Measurements from ENCODE around the gene HOXD12.

HOXD12 gene

DNA sequence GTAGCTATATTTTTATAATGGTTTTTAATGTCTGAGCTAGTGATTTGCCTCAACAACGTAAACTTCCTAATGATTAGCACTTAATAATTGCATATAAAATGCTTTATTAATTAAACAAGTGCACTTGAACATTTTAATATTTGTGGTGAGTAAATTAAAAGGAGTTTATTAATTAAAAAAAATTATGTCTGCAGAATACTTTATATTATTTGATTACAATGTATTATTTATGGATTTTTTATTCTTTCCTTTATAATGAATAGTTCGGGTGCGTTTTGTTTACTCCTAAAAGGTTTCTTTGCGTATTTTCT is 32.2 kb downstream of the HOXD12 start:
- peaks cover 36% of the 10 kb centered on the region for H3K27me3 Mint-ChIP-seq
- H3K9me3 Mint-ChIP-seq = peaks cover 2% of the 10 kb centered on the region
- no peak overlapping the region for H3K4me3 Mint-ChIP-seq
- DNase-seq (ENCODE audit: low spot score in 2 of 2) = no peak
- peaks cover 2% of the 10 kb centered on the region for H3K36me3 Mint-ChIP-seq
- no peak for ATAC-seq (ENCODE audit: low read depth)
- H3K27ac Mint-ChIP-seq = no peak overlapping the region
- H3K4me1 Mint-ChIP-seq = peaks cover 12% of the 10 kb centered on the region

- H3K36me3 Mint-ChIP-seq = peaks cover 2% of the 10 kb centered on the region
- peaks cover 12% of the 10 kb centered on the region for H3K4me1 Mint-ChIP-seq
- DNase-seq (ENCODE audit: low spot score in 2 of 2) (no peak), ATAC-seq (ENCODE audit: low read depth) (no peak)
- H3K27me3 Mint-ChIP-seq = peaks cover 35% of the 10 kb centered on the region
- no peak overlapping the region for H3K27ac Mint-ChIP-seq
- peaks cover 2% of the 10 kb centered on the region for H3K9me3 Mint-ChIP-seq
- peak overlapping the region; percentile 68 for H3K4me3 Mint-ChIP-seq
Observed at GRCh38 chr2:176132205-176133171, 32.9 kb downstream of the HOXD12 start.

GRCh38 chr2:176133389-176133788 is 33.8 kb downstream of the HOXD12 start:
- ATAC-seq (ENCODE audit: low read depth) = no peak
- no peak for DNase-seq (ENCODE audit: low spot score in 2 of 2)
- peaks cover 12% of the 10 kb centered on the region for H3K4me1 Mint-ChIP-seq
- H3K27ac Mint-ChIP-seq = no peak overlapping the region
- H3K9me3 Mint-ChIP-seq = peaks cover 2% of the 10 kb centered on the region
- H3K27me3 Mint-ChIP-seq = peaks cover 30% of the 10 kb centered on the region
- H3K36me3 Mint-ChIP-seq = peaks cover 2% of the 10 kb centered on the region
- H3K4me3 Mint-ChIP-seq = no peak overlapping the region

DNA sequence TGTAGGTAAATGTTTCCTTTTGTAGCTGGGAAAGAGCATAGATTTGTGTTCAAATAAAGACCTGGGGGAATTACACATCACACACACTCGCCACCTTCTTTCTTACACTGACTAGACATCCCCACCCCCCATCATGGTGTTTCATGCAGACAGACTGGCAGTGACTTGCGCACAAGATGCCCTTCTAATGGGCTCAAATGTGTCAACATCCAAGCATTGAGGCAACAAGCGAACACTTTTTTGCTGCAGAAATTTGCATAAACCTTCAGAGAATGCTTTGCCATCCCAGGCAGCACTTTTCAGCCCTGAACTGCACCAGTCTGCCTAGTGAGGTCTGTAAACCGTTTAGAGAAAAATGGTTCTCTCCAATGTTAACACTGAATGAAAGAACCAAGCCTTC is 34.4 kb downstream of the HOXD12 start:
- peaks cover 9% of the 10 kb centered on the region for H3K4me1 Mint-ChIP-seq
- H3K36me3 Mint-ChIP-seq = peaks cover 3% of the 10 kb centered on the region
- ATAC-seq (ENCODE audit: low read depth) (no peak), DNase-seq (ENCODE audit: low spot score in 2 of 2) (no peak)
- peaks cover 32% of the 10 kb centered on the region for H3K27me3 Mint-ChIP-seq
- H3K9me3 Mint-ChIP-seq = peaks cover 2% of the 10 kb centered on the region
- no peak overlapping the region for H3K27ac Mint-ChIP-seq
- H3K4me3 Mint-ChIP-seq = no peak overlapping the region

DNA sequence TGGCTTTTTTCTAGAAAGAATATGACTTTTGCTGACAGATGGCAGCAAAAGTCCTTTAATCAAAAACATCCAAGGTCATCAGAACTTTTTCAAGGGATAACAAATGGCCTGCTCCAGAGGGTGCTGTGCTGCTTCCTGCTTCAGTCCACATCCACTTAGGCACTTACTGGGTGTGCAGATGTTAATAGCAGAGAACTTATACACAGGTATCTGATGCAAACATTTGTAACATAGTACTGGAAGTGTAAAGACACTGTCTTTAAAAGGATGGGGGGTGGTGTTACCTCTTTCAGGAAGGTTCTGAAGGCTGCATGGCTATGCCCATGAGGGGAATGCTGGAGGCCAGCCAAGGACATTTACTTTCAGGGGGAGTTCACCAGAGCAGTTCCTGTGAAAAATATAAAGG is 35.4 kb downstream of the HOXD12 start:
- ATAC-seq (ENCODE audit: low read depth) = no peak
- H3K9me3 Mint-ChIP-seq = peaks cover 2% of the 10 kb centered on the region
- H3K27me3 Mint-ChIP-seq = peaks cover 38% of the 10 kb centered on the region
- H3K36me3 Mint-ChIP-seq = peaks cover 5% of the 10 kb centered on the region
- peaks cover 9% of the 10 kb centered on the region for H3K4me1 Mint-ChIP-seq
- no peak overlapping the region for H3K4me3 Mint-ChIP-seq
- H3K27ac Mint-ChIP-seq = no peak overlapping the region
- DNase-seq (ENCODE audit: low spot score in 2 of 2) = no peak

DNA sequence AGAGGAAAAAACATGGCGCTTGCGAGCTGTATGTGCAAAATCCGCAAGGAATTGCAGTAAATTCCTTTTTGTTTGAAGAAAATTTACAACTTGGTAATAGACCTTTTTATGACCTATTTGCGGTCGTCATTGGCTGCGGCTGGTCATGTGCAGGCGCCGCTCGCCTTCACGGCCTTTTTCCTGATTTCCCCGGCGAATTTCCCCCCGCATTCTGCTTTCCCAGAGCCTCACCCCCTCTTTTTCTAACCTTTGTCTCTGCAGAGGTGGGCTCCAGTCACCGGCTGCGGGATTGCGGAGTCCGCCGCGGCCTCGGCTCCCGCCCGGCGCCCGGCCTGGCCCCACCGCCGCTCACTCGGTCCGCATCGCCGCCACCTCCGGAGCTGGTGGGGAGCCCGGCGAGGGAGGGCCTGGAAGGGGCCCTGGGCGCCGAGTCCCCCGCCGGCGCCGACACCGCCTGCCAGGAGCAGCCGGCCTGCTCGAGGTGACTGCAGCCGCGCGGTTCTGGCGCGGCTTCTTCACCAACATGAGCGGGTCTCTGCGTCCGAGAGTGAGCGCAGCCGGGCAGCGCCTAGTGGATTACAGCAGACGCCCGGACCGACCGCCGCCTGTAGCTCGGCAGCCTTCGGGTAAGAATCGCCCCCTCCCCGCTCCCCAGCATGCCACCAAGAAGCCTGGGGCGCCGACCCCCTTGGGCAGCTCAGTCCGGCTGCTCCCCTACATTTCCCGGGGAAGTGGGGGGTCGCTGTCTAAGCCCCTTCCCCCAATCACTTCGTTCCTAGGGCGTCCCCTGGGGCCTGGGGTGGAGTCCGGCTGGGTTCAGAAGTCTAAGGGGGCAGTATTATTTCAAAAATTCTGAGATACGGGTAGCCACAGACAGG is 37.0 kb downstream of the HOXD12 start:
- no peak for DNase-seq (ENCODE audit: low spot score in 2 of 2)

GRCh38 chr2:176137252-176137580 is 37.6 kb downstream of the HOXD12 start:
- no peak for ATAC-seq (ENCODE audit: low read depth)
- no peak overlapping the region for H3K27ac Mint-ChIP-seq
- peaks cover 39% of the 10 kb centered on the region for H3K27me3 Mint-ChIP-seq
- H3K36me3 Mint-ChIP-seq = peaks cover 3% of the 10 kb centered on the region
- H3K4me1 Mint-ChIP-seq = peaks cover 14% of the 10 kb centered on the region
- H3K4me3 Mint-ChIP-seq = no peak overlapping the region
- DNase-seq (ENCODE audit: low spot score in 2 of 2) = no peak
- peaks cover 2% of the 10 kb centered on the region for H3K9me3 Mint-ChIP-seq

More for the DNA sequence above, 37.0 kb downstream of the HOXD12 start:
- Mint-ChIP-seq H3K27me3 (peaks cover 39% of the 10 kb centered on the region), H3K36me3 (peaks cover 3% of the 10 kb centered on the region), H3K4me3 (no peak overlapping the region), H3K9me3 (peaks cover 2% of the 10 kb centered on the region), H3K4me1 (peaks cover 15% of the 10 kb centered on the region), H3K27ac (no peak overlapping the region)
- ATAC-seq (ENCODE audit: low read depth) = no peak

DNA sequence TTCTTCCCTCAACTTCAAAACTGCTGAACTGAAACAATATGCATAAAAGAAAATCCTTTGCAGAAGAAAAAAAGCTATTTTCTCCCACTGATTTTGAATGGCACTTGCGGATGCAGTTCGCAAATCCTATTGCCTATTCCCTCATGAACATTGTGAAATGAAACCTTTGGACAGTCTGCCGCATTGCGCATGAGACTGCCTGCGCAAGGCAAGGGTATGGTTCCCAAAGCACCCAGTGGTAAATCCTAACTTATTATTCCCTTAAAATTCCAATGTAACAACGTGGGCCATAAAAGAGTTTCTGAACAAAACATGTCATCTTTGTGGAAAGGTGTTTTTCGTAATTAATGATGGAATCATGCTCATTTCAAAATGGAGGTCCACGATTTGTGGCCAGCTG is 38.3 kb downstream of the HOXD12 start:
- H3K27ac Mint-ChIP-seq = no peak overlapping the region
- ATAC-seq (ENCODE audit: low read depth) = no peak
- peaks cover 3% of the 10 kb centered on the region for H3K36me3 Mint-ChIP-seq
- H3K27me3 Mint-ChIP-seq = peaks cover 37% of the 10 kb centered on the region
- no peak overlapping the region for H3K4me3 Mint-ChIP-seq
- H3K9me3 Mint-ChIP-seq = peaks cover 2% of the 10 kb centered on the region
- H3K4me1 Mint-ChIP-seq = peaks cover 12% of the 10 kb centered on the region
- DNase-seq (ENCODE audit: low spot score in 2 of 2) = no peak

GRCh38 chr2:176138526-176138922 is 38.9 kb downstream of the HOXD12 start:
- Mint-ChIP-seq H3K4me3 (no peak overlapping the region), H3K9me3 (peaks cover 2% of the 10 kb centered on the region), H3K27ac (no peak overlapping the region), H3K27me3 (peaks cover 38% of the 10 kb centered on the region), H3K36me3 (peaks cover 3% of the 10 kb centered on the region), H3K4me1 (peaks cover 12% of the 10 kb centered on the region)
- ATAC-seq (ENCODE audit: low read depth) = no peak
- DNase-seq (ENCODE audit: low spot score in 2 of 2) = no peak

DNA sequence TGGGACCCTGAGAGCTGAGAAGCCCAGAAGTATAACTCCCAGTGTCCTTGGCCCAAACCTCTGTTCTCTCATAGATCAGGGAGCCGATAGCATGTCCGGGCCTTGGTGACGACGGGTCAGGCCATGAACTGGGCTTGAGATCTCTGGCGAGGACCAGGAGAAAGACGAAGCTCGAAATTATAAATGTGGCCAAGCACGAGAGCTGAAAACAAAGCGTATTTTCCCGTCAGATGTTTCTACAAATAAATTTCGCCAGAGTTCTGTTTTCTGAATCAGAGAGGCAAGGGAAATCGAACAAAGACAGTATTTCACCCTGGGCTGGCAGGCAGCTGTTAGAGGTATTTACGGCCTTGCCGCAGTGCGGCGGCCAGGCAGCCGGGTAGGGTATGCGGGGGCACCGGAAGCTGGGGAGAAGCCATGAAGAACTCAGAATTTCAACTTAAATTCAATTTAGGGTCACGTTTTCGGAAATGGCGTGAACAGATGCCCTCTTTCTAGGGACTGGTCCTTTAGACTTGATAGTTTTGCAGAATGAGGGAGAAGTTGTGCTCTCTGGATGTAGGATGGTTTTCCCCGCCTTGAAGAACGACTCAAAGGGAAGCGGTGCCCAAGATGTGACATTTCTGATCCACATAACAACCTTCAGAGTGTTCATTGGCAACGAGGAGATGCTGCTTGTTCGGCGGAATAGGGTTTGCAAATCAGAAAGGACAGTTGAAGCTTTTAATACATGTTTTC is 39.5 kb downstream of the HOXD12 start:
- DNase-seq (ENCODE audit: low spot score in 2 of 2) (no peak), ATAC-seq (ENCODE audit: low read depth) (no peak)
- H3K27ac Mint-ChIP-seq = no peak overlapping the region
- peaks cover 12% of the 10 kb centered on the region for H3K4me1 Mint-ChIP-seq
- peaks cover 3% of the 10 kb centered on the region for H3K36me3 Mint-ChIP-seq
- H3K27me3 Mint-ChIP-seq = peaks cover 38% of the 10 kb centered on the region
- no peak overlapping the region for H3K4me3 Mint-ChIP-seq
- peaks cover 2% of the 10 kb centered on the region for H3K9me3 Mint-ChIP-seq

DNA sequence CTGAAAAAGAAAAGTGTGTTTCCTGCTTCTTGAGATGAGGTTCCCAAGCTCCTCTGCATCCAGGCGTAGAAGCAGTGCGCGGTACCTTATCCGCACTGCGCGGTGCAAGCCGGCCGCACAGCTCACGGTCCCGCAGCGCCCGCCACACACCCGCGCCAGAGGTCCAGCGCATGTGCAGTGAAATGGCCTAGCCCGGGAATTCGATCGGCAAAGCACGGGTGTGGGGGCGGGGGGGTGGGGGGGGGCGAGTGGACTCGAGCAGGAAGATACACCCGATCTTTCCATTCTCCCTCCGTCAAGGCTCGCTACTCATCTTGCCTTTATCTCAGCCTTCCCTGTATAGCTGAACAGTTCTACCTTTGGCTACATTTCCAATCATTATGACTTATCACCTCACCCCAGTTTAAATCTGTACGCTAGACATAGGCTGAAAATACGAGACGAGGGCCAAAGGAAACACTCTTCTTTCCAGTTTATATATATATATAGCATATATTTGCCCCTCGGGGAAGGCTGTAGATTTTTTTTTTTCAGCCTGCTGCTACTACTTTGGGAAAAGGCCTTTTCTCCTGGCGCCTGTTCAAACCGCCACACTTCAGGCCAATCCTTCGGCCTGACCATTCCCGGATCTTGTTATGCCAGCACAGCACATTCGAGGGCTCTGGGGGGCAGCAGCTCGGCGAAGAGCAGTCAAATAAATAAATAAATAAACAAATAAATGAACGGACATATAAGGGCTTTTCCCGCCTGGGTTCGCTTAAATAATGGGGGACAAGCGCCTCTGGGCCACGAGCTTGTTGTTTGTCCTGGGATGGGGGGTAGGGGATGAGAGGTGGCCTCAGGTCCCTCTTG is 40.3 kb downstream of the HOXD12 start:
- Mint-ChIP-seq H3K27me3 (peaks cover 39% of the 10 kb centered on the region), H3K9me3 (peaks cover 2% of the 10 kb centered on the region), H3K4me3 (no peak overlapping the region), H3K36me3 (peaks cover 3% of the 10 kb centered on the region), H3K27ac (no peak overlapping the region), H3K4me1 (peaks cover 12% of the 10 kb centered on the region)
- ATAC-seq (ENCODE audit: low read depth) = no peak
- DNase-seq (ENCODE audit: low spot score in 2 of 2) = no peak

DNA sequence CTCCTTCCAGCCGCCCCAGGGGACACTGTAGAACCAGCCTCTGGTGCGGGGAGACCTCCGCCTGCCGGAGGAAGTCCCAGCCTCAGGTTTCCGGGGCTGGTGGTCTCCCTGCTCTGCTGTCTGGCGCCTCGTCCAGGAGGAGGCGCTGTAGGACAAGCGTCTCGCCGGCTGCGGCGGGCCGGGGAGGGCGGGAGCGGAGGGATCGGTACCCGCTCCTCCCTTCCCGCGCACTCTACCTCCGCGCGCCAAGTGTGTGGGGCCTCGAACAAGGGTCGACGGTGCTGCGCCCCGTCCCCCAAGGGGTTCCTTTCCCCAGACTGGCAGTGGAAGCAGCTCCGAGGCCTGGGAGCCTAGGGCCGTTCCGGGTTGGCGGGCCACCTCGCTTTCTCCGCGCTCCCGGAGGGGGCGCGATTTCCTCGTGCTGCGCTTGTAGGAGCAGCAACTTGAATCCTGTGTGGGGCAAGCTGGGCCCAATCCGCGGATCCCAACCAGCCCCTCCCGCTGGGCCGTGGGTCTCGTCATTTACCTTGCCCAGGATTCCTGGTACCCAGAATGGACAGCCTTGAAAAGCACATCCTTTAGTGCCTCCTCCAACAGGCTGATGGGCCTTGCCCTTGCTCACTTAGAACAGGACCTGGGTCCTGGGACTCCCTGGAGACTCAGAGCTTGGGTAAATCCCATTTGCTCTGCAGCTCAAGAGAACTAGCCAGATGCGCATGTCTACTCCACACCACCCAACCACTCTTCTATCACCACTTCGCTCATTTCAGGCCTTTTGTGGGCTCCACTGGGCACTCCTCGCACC is 41.1 kb downstream of the HOXD12 start:
- H3K36me3 Mint-ChIP-seq = peaks cover 3% of the 10 kb centered on the region
- H3K4me3 Mint-ChIP-seq = peak overlapping the region; percentile 2
- H3K27me3 Mint-ChIP-seq = peaks cover 40% of the 10 kb centered on the region
- ATAC-seq (ENCODE audit: low read depth) = peak; percentile 82
- peaks cover 1% of the 10 kb centered on the region for H3K9me3 Mint-ChIP-seq
- peak; percentile 52 to 78 for DNase-seq (ENCODE audit: low spot score in 2 of 2)
- H3K27ac Mint-ChIP-seq = no peak overlapping the region
- H3K4me1 Mint-ChIP-seq = peaks cover 10% of the 10 kb centered on the region

Data from memory B cell (primary cell).